ENCODE measurements around the gene SPACA4. TPM values are rescaled to one million over a fixed set of nuclear protein-coding genes. Genes with fewer than 3 reads are reported as not detected.

SPACA4 gene
- polyA plus RNA-seq, 1 of the 3 experiments (the other 2 are of a cell fraction): not detected

DNA sequence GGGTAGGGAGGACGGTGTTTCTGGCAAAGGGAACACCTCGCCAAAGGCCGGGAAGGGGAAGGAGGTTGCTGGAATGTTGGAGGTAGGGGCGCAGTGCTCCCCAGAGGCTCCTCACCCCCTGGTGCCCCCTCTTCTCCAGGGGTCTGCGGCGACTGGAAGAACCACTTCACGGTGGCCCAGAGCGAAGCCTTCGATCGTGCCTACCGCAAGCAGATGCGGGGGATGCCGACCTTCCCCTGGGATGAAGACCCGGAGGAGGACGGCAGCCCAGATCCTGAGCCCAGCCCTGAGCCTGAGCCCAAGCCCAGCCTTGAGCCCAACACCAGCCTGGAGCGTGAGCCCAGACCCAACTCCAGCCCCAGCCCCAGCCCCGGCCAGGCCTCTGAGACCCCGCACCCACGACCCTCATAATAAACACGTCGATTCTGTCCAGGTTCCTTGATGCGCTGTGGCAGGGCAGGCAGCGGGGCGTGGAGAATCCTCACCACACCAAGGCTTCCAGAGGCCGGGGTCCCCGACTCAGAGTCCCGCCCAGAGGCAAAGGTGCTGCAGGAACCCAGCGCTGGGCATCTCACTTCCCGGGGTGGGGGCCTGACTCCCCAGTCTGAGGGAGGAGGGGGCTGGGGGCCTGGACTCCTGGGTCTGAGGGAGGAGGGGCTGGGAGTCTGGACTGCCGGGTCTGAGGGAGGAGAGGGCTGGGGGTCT lies 7.4 kb upstream of the SPACA4 start:
- no peak overlapping the region for H3K9ac ChIP-seq
- H3K27ac ChIP-seq (ENCODE audit: low read depth in 2 of 2, low read length in 1 of 2): no peak overlapping the region
- no peaks in the 10 kb centered on the region for H3K36me3 ChIP-seq (replicated peaks in 1 of 2; ENCODE audit: control insufficient read depth in 1 of 2, insufficient read depth in 2 of 2, low read length in 1 of 2)
- H3K27me3 ChIP-seq (ENCODE audit: insufficient read depth): no peaks in the 10 kb centered on the region; the same call in 1 of the 2 replicates
- WGBS (ENCODE audit: low lambda C conversion rate): 51% methylated on average over 29 of the region's 30 CpGs
- POLR2A ChIA-PET: no interaction called here
- no peak for DNase-seq
- CTCF ChIA-PET: interaction anchor here (0.7 to 1.4 kb wide), 3 partner anchors 10 to 14 kb away, joined by 3 to 13 read pairs (median 3); no protein-coding TSS in a partner anchor
- H3K4me1 ChIP-seq (ENCODE audit: control insufficient read depth in 1 of 2, insufficient read depth in 2 of 2, low read depth in 1 of 2, low read length in 1 of 2): no peaks in the 10 kb centered on the region
- H3K4me3 ChIP-seq (ENCODE audit: low read depth in 2 of 2, low read length in 1 of 2): no peak overlapping the region
- H3K9me3 ChIP-seq: no peaks in the 10 kb centered on the region
- H2AFZ ChIP-seq (ENCODE audit: low read depth): no peak overlapping the region
- no peaks in the 10 kb centered on the region for H3F3A ChIP-seq (replicated peaks; ENCODE audit: insufficient read depth)
- TF ChIP-seq JUND (IDR thresholded peaks at IDR 0.05) (no peak), TEAD4 (IDR thresholded peaks at IDR 0.05; ENCODE audit: borderline replicate concordance, insufficient read depth) (no peak), SMC3 (IDR thresholded peaks at IDR 0.05; ENCODE audit: low read depth, low read length) (no peak), RAD21 (IDR thresholded peaks at IDR 0.05; ENCODE audit: low read length) (no peak), RCOR1 (IDR thresholded peaks at IDR 0.05; ENCODE audit: low read length) (no peak), POLR2AphosphoS5 (IDR thresholded peaks at IDR 0.05; ENCODE audit: low read depth, low read length) (no peak), MXI1 (IDR thresholded peaks at IDR 0.05; ENCODE audit: low read depth, low read length) (no peak), CHD2 (IDR thresholded peaks at IDR 0.05; ENCODE audit: low read length, partially characterized antibody) (no peak), TAF1 (IDR thresholded peaks at IDR 0.05; ENCODE audit: borderline replicate concordance, low read depth, low read length) (no peak), FOXJ3 (CRISPR knock-in tag; IDR thresholded peaks at IDR 0.05) (no peak), GATA2 (CRISPR knock-in tag; IDR thresholded peaks at IDR 0.05) (no peak), EZH2phosphoT487 (IDR thresholded peaks at IDR 0.05; ENCODE audit: borderline replicate concordance, low read depth) (no peak), RFX5 (IDR thresholded peaks at IDR 0.05; ENCODE audit: low read length) (no peak), ELF1 (IDR thresholded peaks at IDR 0.05) (no peak)
- TF ChIP-seq, protein P1, sequence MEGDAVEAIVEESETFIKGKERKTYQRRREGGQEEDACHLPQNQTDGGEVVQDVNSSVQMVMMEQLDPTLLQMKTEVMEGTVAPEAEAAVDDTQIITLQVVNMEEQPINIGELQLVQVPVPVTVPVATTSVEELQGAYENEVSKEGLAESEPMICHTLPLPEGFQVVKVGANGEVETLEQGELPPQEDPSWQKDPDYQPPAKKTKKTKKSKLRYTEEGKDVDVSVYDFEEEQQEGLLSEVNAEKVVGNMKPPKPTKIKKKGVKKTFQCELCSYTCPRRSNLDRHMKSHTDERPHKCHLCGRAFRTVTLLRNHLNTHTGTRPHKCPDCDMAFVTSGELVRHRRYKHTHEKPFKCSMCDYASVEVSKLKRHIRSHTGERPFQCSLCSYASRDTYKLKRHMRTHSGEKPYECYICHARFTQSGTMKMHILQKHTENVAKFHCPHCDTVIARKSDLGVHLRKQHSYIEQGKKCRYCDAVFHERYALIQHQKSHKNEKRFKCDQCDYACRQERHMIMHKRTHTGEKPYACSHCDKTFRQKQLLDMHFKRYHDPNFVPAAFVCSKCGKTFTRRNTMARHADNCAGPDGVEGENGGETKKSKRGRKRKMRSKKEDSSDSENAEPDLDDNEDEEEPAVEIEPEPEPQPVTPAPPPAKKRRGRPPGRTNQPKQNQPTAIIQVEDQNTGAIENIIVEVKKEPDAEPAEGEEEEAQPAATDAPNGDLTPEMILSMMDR (IDR thresholded peaks at IDR 0.05): no peak
- TF ChIP-seq, protein P2, sequence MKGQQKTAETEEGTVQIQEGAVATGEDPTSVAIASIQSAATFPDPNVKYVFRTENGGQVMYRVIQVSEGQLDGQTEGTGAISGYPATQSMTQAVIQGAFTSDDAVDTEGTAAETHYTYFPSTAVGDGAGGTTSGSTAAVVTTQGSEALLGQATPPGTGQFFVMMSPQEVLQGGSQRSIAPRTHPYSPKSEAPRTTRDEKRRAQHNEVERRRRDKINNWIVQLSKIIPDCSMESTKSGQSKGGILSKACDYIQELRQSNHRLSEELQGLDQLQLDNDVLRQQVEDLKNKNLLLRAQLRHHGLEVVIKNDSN (IDR thresholded peaks at IDR 0.05; ENCODE audit: borderline replicate concordance, low read depth): no peak
- TF ChIP-seq, protein P3, sequence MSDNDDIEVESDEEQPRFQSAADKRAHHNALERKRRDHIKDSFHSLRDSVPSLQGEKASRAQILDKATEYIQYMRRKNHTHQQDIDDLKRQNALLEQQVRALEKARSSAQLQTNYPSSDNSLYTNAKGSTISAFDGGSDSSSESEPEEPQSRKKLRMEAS (IDR thresholded peaks at IDR 0.05; ENCODE audit: low read depth): no peak
- no peaks in the 10 kb centered on the region for H3K9me2 ChIP-seq
- H4K20me1 ChIP-seq (ENCODE audit: insufficient read depth): no peaks in the 10 kb centered on the region
- no peaks in the 10 kb centered on the region for H3K79me2 ChIP-seq (ENCODE audit: insufficient read depth)
- no peak overlapping the region for H3K4me2 ChIP-seq

Data from SK-N-SH (cell line).